ENCODE measurements around the gene MED13L.

MED13L gene

GRCh38 chr12:115918763-115919162, 358.7 kb downstream of the MED13L start:
- TF ChIP-seq CTCF (IDR thresholded peaks at IDR 0.05), result no peak
- H3K27me3 Mint-ChIP-seq (ENCODE audit: low read depth, poor library complexity), result peaks cover 64% of the 10 kb centered on the region
- DNase-seq, result no peak
- no peak overlapping the region for H3K4me3 Mint-ChIP-seq
- no peaks in the 10 kb centered on the region for H3K4me1 Mint-ChIP-seq
- no peak overlapping the region for H3K27ac Mint-ChIP-seq
- H3K36me3 Mint-ChIP-seq (ENCODE audit: low read depth), result peaks cover 5% of the 10 kb centered on the region
- H3K9me3 Mint-ChIP-seq, result peaks cover 31% of the 10 kb centered on the region

- peak; percentile 89 for DNase-seq
- H3K4me3 Mint-ChIP-seq, result peak overlapping the region; percentile 75
- H3K36me3 Mint-ChIP-seq (ENCODE audit: low read depth), result peaks cover 7% of the 10 kb centered on the region
- peaks cover 26% of the 10 kb centered on the region for H3K9me3 Mint-ChIP-seq
- H3K4me1 Mint-ChIP-seq, result no peaks in the 10 kb centered on the region
- TF ChIP-seq CTCF (IDR thresholded peaks at IDR 0.05), result peak; percentile 97
- peaks cover 60% of the 10 kb centered on the region for H3K27me3 Mint-ChIP-seq (ENCODE audit: low read depth, poor library complexity)
- H3K27ac Mint-ChIP-seq, result no peak overlapping the region
These were observed 360.4 kb downstream of the MED13L start for GRCh38 chr12:115916910-115917668.

GRCh38 chr12:115914122-115914521, 363.4 kb downstream of the MED13L start:
- peaks cover 60% of the 10 kb centered on the region for H3K27me3 Mint-ChIP-seq (ENCODE audit: low read depth, poor library complexity)
- H3K4me3 Mint-ChIP-seq, result no peak overlapping the region
- DNase-seq, result no peak
- peaks cover 4% of the 10 kb centered on the region for H3K36me3 Mint-ChIP-seq (ENCODE audit: low read depth)
- peaks cover 11% of the 10 kb centered on the region for H3K9me3 Mint-ChIP-seq
- H3K4me1 Mint-ChIP-seq, result peaks cover 14% of the 10 kb centered on the region
- H3K27ac Mint-ChIP-seq, result no peak overlapping the region
- no peak for TF ChIP-seq CTCF (IDR thresholded peaks at IDR 0.05)

- Mint-ChIP-seq H3K27ac (no peak overlapping the region), H3K36me3 (ENCODE audit: low read depth) (peaks cover 4% of the 10 kb centered on the region), H3K27me3 (ENCODE audit: low read depth, poor library complexity) (peaks cover 43% of the 10 kb centered on the region), H3K4me1 (peaks cover 24% of the 10 kb centered on the region), H3K4me3 (no peak overlapping the region), H3K9me3 (peaks cover 11% of the 10 kb centered on the region)
- no peak for TF ChIP-seq CTCF (IDR thresholded peaks at IDR 0.05)
- no peak for DNase-seq
These were observed 365.1 kb downstream of the MED13L start for GRCh38 chr12:115912440-115912839.

GRCh38 chr12:115911360-115911759, 366.1 kb downstream of the MED13L start:
- DNase-seq, result no peak
- TF ChIP-seq CTCF (IDR thresholded peaks at IDR 0.05), result no peak
- H3K4me3 Mint-ChIP-seq, result no peak overlapping the region
- peaks cover 4% of the 10 kb centered on the region for H3K36me3 Mint-ChIP-seq (ENCODE audit: low read depth)
- no peak overlapping the region for H3K27ac Mint-ChIP-seq
- H3K27me3 Mint-ChIP-seq (ENCODE audit: low read depth, poor library complexity), result peaks cover 33% of the 10 kb centered on the region
- peaks cover 11% of the 10 kb centered on the region for H3K9me3 Mint-ChIP-seq
- peaks cover 24% of the 10 kb centered on the region for H3K4me1 Mint-ChIP-seq

- no peak for DNase-seq
- H3K4me1 Mint-ChIP-seq, result peaks cover 24% of the 10 kb centered on the region
- peaks cover 4% of the 10 kb centered on the region for H3K36me3 Mint-ChIP-seq (ENCODE audit: low read depth)
- peak overlapping the region; percentile 31 for H3K27ac Mint-ChIP-seq
- peak overlapping the region; percentile 13 for H3K4me3 Mint-ChIP-seq
- TF ChIP-seq CTCF (IDR thresholded peaks at IDR 0.05), result no peak
- H3K9me3 Mint-ChIP-seq, result peaks cover 11% of the 10 kb centered on the region
- H3K27me3 Mint-ChIP-seq (ENCODE audit: low read depth, poor library complexity), result peaks cover 23% of the 10 kb centered on the region
These were observed 367.4 kb downstream of the MED13L start for GRCh38 chr12:115910057-115910456.

All from nephron progenitor cell (in vitro differentiated cells).